Measurements from ENCODE around the gene SMIM22. TPM values are rescaled to one million over a fixed set of nuclear protein-coding genes. Genes with fewer than 3 reads are reported as not detected.

SMIM22 gene
- total RNA-seq, 1 experiment from 2014 or later, result 3.3 TPM

- intact Hi-C loops (cut with micrococcal nuclease), result no loop called here
- H3K4me2 ChIP-seq (ENCODE audit: low read length), result no peak overlapping the region
- TF ChIP-seq ELF1 (IDR thresholded peaks at IDR 0.05; ENCODE audit: borderline replicate concordance, low read depth) (no peak), SRF (IDR thresholded peaks at IDR 0.05; ENCODE audit: low read depth) (no peak), POLR2A (IDR thresholded peaks at IDR 0.05; ENCODE audit: borderline replicate concordance, extremely low read depth, insufficient read depth, insufficient read length) (no peak), CBX3 (IDR thresholded peaks at IDR 0.05; ENCODE audit: low read depth) (no peak), RAD21 (IDR thresholded peaks at IDR 0.05; ENCODE audit: low read depth) (no peak)
- TF ChIP-seq, protein P1, sequence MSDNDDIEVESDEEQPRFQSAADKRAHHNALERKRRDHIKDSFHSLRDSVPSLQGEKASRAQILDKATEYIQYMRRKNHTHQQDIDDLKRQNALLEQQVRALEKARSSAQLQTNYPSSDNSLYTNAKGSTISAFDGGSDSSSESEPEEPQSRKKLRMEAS (IDR thresholded peaks at IDR 0.05), result no peak
- no peak overlapping the region for H3K27ac ChIP-seq (ENCODE audit: low read depth, low read length)
- H3K27me3 ChIP-seq (ENCODE audit: insufficient read depth, low read length), result no peaks in the 10 kb centered on the region
- no peak overlapping the region for H3K4me3 ChIP-seq (replicated peaks in 1 of 2; ENCODE audit: low read depth in 1 of 2, low read length in 2 of 2)
- no peaks in the 10 kb centered on the region for H3K9me3 ChIP-seq (ENCODE audit: control insufficient read depth in 1 of 2, insufficient read depth in 1 of 2, low read depth in 1 of 2, low read length in 2 of 2)
- no peaks in the 10 kb centered on the region for H3K9me2 ChIP-seq (ENCODE audit: insufficient read depth)
- H3K36me3 ChIP-seq (ENCODE audit: control insufficient read depth in 1 of 2, insufficient read depth in 2 of 2, low read length in 2 of 2), result peaks cover 1 to 10% of the 10 kb centered on the region in 2 experiments; a peak in 3 of 4 replicates
- ChIA-PET POLR2A (no interaction called here), RAD21 (ENCODE audit: low non-redundant PET in 1 of 2, low total read pairs in 2 of 2, uncharacterized antibody in 2 of 2, unreplicated experiment in 2 of 2) (no interaction called here), CTCF (no interaction called here)
- H3K4me1 ChIP-seq (ENCODE audit: control insufficient read depth in 1 of 2, insufficient read depth in 2 of 2, low read length in 2 of 2), result no peaks in the 10 kb centered on the region
- H4K20me1 ChIP-seq (ENCODE audit: insufficient read depth), result no peaks in the 10 kb centered on the region
- BruUV-seq (replicated peaks), result no TSS peak
- no peaks in the 10 kb centered on the region for H3K79me2 ChIP-seq (ENCODE audit: insufficient read depth, low read length)
- DNase-seq (ENCODE audit: low read depth, low spot score), result no peak
- no peak overlapping the region for H3K9ac ChIP-seq (ENCODE audit: low read length)
- no peak for ATAC-seq
- H2AFZ ChIP-seq (ENCODE audit: low read depth, low read length, poor library complexity, severe bottlenecking), result no peak overlapping the region
Measured at GRCh38 chr16:4749700-4750257, 45.4 kb upstream of the SMIM22 start.

DNA sequence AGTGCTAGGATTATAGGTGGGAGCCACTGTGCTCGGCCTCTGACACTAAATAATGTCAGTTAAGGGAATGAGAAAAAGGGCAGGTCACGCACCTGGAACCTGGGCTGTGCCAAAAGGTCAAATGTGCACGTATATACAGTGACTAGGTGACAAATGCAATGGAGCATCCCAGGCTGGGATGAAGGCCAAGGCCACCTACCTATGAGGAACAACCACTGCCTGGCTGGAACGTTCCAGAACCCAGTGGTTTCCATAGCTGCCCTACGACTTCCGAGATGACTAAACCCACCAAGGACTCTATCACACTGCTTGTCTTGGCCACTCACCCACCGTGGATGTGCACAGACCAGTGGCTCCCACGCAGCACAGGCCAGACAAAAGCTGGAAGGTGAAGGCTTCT, 44.3 kb upstream of the SMIM22 start:
- H3K4me1 ChIP-seq (ENCODE audit: control insufficient read depth in 1 of 2, insufficient read depth in 2 of 2, low read length in 2 of 2), result no peaks in the 10 kb centered on the region
- no peak overlapping the region for H3K9ac ChIP-seq (ENCODE audit: low read length)
- no peaks in the 10 kb centered on the region for H4K20me1 ChIP-seq (ENCODE audit: insufficient read depth)
- ATAC-seq (no peak), DNase-seq (ENCODE audit: low read depth, low spot score) (no peak)
- peaks cover 11 to 12% of the 10 kb centered on the region in 2 experiments; a peak in 3 of 4 replicates for H3K36me3 ChIP-seq (ENCODE audit: control insufficient read depth in 1 of 2, insufficient read depth in 2 of 2, low read length in 2 of 2)
- H3K4me3 ChIP-seq (replicated peaks in 1 of 2; ENCODE audit: low read depth in 1 of 2, low read length in 2 of 2), result no peak overlapping the region
- H3K27me3 ChIP-seq (ENCODE audit: insufficient read depth, low read length), result no peaks in the 10 kb centered on the region
- H3K9me2 ChIP-seq (ENCODE audit: insufficient read depth), result no peaks in the 10 kb centered on the region
- intact Hi-C loops (cut with micrococcal nuclease), result no loop called here
- H3K4me2 ChIP-seq (ENCODE audit: low read length), result no peak overlapping the region
- peaks cover 0 to 4% of the 10 kb centered on the region in 2 experiments; a peak in 1 of 4 replicates for H3K9me3 ChIP-seq (ENCODE audit: control insufficient read depth in 1 of 2, insufficient read depth in 1 of 2, low read depth in 1 of 2, low read length in 2 of 2)
- H3K27ac ChIP-seq (ENCODE audit: low read depth, low read length), result no peak overlapping the region
- peaks cover 4% of the 10 kb centered on the region; the same call in 1 of the 2 replicates for H3K79me2 ChIP-seq (ENCODE audit: insufficient read depth, low read length)
- no peak overlapping the region for H2AFZ ChIP-seq (ENCODE audit: low read depth, low read length, poor library complexity, severe bottlenecking)
- no TSS peak for BruUV-seq (replicated peaks)
- ChIA-PET RAD21 (ENCODE audit: low non-redundant PET in 1 of 2, low total read pairs in 2 of 2, uncharacterized antibody in 2 of 2, unreplicated experiment in 2 of 2) (no interaction called here), CTCF (no interaction called here), POLR2A (no interaction called here)
- no peak for TF ChIP-seq CBX3 (IDR thresholded peaks at IDR 0.05; ENCODE audit: low read depth)
- no peak for TF ChIP-seq RAD21 (IDR thresholded peaks at IDR 0.05; ENCODE audit: low read depth)
- TF ChIP-seq TCF7L2 (IDR thresholded peaks at IDR 0.05; ENCODE audit: borderline replicate concordance, extremely low read depth, insufficient read depth, insufficient read length), result no peak
- no peak for TF ChIP-seq ZFX (IDR thresholded peaks at IDR 0.05)
- no peak for TF ChIP-seq YY1 (IDR thresholded peaks at IDR 0.05; ENCODE audit: extremely low read depth, insufficient replicate concordance, low read depth, low read length)
- TF ChIP-seq, protein P2, sequence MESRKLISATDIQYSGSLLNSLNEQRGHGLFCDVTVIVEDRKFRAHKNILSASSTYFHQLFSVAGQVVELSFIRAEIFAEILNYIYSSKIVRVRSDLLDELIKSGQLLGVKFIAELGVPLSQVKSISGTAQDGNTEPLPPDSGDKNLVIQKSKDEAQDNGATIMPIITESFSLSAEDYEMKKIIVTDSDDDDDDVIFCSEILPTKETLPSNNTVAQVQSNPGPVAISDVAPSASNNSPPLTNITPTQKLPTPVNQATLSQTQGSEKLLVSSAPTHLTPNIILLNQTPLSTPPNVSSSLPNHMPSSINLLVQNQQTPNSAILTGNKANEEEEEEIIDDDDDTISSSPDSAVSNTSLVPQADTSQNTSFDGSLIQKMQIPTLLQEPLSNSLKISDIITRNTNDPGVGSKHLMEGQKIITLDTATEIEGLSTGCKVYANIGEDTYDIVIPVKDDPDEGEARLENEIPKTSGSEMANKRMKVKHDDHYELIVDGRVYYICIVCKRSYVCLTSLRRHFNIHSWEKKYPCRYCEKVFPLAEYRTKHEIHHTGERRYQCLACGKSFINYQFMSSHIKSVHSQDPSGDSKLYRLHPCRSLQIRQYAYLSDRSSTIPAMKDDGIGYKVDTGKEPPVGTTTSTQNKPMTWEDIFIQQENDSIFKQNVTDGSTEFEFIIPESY (IDR thresholded peaks at IDR 0.05; ENCODE audit: extremely low read depth, insufficient replicate concordance, low read length), result no peak
- TF ChIP-seq ATF3 (IDR thresholded peaks at IDR 0.05), result no peak
- TF ChIP-seq EGR1 (IDR thresholded peaks at IDR 0.05; ENCODE audit: low read depth), result no peak
- TF ChIP-seq EZH2 (IDR thresholded peaks at IDR 0.05), result no peak
- TF ChIP-seq POLR2AphosphoS5 (IDR thresholded peaks at IDR 0.05; ENCODE audit: low read depth, low read length), result no peak
- no peak for TF ChIP-seq POLR2A (IDR thresholded peaks at IDR 0.05; ENCODE audit: borderline replicate concordance, extremely low read depth, insufficient read depth, insufficient read length)
- no peak for TF ChIP-seq EZH2phosphoT487 (IDR thresholded peaks at IDR 0.05; ENCODE audit: borderline replicate concordance)
- no peak for TF ChIP-seq SRF (IDR thresholded peaks at IDR 0.05; ENCODE audit: low read depth)
- no peak for TF ChIP-seq JUND (IDR thresholded peaks at IDR 0.05)
- no peak for TF ChIP-seq ZNF274 (IDR thresholded peaks at IDR 0.05; ENCODE audit: low read depth, low read length)
